OCI-M2 (cell line): Measurements from ENCODE around the gene LEFTY1.
A peak's percentile ranks its signal among the peaks of the same experiment; 100 is the strongest.
"Not testable (repeated sequence)": the region's sequence is repeated elsewhere in the genome, so short reads cannot be mapped to it uniquely, and the experiment has no call there.

Experiments
- DNase-seq: peaks from one replicate; lab custom pipeline; 2025; ENCODE audit not compliant: unreplicated experiment; lab: John Stamatoyannopoulos, UW

Gene LEFTY1

DNA sequence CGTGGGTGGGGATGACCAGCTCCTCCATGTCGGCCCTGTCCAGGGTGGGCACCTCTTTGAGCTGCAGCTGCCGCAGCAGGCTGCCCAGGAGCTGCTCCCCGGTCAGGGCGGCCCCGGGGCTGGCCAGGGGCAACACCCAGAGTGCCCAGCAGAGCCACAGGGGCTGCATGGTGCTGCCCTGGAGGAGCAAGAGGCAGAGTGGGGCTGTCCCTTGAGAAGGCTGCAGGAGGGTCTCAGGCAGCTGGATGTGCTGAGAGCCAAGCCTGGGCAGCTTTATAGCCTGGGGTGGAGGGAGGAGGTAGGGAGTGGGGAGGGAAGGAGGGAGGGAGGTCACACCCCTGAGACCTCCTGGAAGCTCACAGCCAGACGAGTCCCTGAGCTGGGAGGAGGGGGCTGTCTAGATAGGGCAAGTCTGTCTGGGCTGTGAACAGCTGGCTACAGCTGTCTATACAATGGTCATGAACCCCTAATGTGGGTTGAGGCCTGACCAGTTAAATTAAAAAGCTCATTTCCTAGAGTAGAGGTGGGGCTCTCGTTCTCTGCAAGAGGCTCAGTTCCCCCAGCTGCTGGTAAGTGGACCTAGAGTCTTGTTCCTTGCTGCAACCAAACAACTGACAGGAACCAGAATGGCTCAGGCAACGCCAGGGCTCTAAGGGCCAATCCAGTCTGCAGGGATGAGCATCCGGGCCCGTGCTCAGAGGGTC is at the start of gene LEFTY1:
TSS of gene LEFTY1 (minus strand) at position 249 of the 704 bp plus-strand sequence. CDS start at position 169, 80 bp downstream.
- DNase-seq = no peak

DNA sequence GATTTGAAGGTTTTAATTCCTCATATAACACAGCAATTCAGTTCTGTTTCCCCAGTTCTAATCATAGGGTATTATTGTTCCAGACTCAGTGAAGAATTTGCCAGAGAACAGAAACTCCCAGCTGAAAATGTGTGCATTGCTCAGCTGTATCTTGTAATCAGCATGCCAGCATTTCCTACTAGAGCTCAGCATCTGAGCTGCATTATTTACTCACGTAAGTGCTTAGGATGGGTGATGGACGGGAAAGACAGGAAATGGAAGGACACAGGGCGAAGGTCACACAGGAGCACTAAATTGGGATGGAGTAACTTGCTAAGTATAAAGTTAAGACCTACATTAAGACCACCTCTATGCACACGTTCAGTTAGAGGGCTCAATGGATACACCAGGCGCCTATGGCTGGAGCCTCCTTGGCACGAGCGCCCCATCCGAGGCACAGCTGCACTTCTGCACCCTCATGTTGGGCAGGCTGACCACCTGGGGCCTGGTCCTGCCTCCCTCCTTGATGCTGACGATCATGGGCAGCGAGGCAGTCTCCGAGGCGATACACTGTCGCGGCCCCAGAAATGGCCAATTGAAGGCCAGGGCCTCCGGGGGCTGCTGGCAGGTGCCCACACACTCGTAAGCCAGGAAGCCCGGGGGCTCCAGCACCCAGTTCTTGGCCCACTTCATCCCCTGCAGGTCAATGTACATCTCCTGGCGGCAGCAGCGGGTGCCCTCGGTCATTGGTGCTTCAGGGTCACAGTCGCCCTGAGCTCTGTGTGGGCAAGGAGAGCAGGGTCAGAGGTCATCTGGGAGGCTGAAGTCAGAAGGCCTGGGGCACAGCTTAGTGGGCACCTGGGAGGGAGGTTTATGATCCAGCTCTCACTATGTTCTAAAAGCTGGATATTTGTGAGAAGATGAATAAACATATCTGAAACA is 48.4 kb upstream of the LEFTY1 start:
- DNase-seq = no peak

GRCh38 chr1:225936523-225936922 is 47.6 kb upstream of the LEFTY1 start:
- DNase-seq = no peak

- DNase-seq = not testable (repeated sequence)
Measured at GRCh38 chr1:225936086-225936485, 47.1 kb upstream of the LEFTY1 start.

DNA sequence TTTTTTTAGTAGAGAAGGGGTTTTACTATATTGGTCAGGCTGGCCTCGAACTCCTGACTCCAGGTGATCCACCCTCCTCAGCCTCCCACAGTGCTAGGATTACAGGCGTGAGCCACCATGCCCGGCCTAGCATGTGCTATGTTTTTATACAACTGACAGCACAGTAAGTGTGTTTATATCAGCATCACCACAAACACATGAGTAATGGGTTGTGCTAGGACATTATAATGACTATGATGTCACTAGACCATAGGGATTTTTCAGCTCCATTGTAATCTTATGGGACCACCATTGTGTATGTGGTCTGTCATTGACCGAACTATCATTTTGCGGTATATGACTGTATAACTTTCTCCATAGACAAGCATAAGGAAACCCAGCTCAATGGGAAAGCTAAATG is 45.8 kb upstream of the LEFTY1 start:
- no peak for DNase-seq

DNA sequence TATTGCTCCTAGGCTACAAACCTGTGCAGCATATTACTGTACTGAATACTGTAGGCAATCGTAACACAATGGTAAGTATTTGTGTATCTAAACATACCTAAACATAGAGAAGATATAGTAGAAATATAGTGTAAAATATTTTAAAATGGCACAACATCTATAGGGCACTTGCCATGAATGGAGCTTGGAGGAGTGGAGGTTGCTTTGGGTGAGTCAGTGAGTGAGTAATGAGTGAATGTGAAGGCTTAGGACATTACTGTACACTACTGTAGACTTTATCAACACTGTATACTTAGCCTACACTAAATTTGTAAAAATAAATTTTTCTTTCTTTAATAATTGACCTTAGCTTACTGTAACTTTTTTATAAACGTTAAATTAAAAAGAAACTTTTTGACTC is 44.1 kb upstream of the LEFTY1 start:
- no peak for DNase-seq

DNA sequence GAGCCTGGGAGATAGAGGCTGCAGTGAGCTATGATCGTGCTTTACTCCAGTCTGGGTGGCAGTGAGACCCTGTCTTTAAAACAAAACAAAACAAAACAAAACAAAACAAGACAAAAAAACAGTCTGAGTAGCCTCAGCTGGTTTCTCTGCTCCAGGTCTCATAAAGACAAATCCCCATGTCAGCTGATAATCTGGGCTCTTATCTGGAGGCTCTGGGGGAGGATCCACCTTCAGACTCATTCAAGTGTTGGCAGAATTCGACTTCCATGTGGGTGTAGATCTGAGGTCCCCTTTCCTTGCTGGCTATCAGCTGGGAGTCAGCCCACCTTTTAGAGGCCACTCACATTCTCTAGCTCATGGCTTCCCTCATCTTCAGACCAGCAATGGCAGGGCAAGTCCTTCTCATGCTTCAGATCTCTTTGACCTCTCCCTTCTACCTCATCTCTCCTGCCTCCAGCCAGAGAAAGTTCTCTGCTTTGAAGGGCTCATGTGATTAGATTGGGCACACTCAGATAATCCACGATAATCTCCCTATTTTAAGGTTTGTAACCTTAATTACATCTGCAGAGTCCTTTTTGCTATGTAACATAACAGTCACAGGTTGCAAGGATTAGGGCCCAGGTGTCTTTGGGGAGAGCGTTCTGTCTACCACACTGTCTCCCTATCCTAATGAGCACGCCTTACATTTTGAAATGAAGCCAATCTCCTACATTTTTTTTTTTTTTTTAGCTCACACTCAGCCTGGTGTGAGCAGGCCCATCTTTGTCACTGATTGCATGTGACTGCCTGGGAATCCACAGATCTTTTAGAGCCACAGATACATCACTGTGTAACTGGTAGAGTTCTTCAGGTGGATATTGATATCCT is 42.6 kb upstream of the LEFTY1 start:
- no peak for DNase-seq

GRCh38 chr1:225930566-225930965 is 41.6 kb upstream of the LEFTY1 start:
- DNase-seq = no peak

- DNase-seq = not testable (repeated sequence)
Measured at GRCh38 chr1:225929462-225929861, 40.5 kb upstream of the LEFTY1 start.

DNA sequence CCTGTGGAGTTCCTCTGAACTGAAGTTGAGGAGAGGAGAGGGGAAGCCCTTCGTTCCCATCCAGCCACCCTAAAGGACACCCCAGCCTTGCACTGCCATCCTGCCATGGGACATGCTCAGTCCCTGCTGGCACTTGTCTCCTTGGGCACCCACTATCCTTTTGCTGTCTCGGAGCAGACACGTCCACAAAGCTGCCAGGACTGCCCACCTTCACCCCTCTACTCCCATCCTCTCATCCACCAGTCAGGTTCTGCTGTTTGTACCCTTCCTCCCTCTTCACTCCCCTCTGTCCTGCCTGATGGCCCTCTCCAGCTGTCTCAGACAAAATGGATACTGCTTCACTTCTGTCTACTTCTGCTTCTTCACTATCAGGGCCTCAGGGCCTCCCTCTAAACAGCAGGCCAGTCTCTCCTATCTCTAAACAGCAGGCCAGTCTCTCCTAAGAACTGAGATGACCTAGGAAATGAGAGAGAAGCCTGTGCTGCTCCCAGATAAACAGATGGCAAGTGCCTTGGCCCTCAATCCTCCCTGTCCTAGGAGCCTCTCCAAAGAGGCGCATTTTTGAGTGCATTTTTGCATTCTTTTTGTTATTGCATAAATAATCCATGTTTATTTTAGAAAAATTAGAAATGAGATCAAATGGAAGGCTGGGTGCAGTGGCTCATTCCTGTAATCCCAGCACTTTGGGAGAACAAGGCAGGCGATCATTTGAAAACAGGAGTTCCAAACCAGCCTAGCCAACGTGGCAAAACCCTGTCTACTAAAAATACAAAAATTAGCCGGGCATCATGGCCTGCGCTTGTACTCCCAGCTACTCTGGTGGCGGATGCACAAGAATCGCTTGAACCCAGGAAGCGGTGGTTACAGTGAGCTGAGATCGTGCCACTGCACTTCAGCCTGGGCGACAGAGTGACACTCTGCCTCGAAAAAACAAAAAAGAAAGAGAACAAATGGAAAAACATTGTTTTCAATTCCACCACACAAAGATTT is 39.5 kb upstream of the LEFTY1 start:
- peak; percentile 48 for DNase-seq

- DNase-seq = no peak
Measured at GRCh38 chr1:225926551-225927113, 37.7 kb upstream of the LEFTY1 start.

GRCh38 chr1:225923692-225924555 is 35.0 kb upstream of the LEFTY1 start, which contains the start of gene PYCR2:
PYCR2 (minus strand) TSS chr1:225924250; CDS start chr1:225924110, 140 bp downstream.
- peak; percentile 77 for DNase-seq

DNA sequence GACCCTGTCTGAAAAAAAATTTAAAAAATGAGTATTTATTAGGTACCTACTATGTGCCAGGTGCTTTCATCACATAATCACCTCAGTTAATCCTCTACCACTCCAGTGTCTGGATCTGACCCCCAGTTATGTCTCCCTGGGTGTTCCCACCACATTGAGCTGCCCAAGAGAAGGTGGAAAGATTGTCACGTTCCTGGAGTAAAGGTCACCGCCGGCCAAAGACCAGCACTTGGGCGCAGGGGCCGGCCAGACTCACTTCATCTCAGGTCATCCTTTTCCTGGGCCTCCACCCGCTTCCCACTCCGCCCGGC is 34.4 kb upstream of the LEFTY1 start:
- no peak for DNase-seq

DNA sequence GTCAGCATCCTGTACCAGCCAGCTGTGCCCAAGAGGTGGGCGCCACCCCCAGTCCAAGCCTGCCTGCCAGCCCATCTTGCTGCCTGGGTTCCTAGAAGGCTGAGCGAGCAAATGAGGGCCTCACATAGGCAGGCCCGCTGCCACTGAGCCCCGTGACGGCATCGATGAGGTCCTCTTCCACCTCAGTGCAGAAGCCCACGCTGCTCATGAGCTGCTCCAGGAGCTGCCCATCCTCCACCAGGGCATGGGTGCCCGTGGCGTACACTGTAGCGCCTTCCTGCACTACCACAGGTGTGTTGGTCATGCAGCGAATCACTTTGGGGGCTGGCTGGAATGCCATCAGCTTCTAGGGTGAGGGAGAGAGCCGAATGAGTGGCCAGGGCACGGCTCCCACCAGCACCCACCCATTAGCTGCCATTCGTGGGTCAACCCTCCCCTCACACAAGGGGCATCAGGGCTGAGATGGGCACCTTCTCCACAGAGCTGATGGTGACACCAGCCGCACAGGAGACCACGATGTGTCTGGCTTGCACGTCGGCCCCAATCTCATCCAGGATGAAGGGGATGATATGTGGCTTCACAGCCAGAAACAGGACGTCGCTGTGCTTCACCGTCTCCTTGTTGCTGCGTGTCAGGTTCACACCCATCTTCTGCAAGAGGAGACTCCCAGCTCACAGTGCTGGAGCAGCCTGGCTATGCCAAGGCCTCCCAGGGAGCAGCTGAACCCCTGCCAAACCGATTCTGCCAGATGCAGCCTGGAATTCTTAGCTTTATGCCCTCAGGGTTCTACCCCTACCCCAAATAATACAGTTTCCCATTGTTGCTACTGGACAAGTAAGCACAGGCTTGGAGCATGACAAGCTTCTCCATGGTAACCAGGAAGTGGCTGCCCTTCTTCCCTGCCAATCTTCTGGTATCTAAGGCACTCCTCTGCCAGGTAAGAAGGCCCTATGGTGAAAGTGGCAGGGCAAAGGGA is 33.1 kb upstream of the LEFTY1 start:
- no peak for DNase-seq

DNA sequence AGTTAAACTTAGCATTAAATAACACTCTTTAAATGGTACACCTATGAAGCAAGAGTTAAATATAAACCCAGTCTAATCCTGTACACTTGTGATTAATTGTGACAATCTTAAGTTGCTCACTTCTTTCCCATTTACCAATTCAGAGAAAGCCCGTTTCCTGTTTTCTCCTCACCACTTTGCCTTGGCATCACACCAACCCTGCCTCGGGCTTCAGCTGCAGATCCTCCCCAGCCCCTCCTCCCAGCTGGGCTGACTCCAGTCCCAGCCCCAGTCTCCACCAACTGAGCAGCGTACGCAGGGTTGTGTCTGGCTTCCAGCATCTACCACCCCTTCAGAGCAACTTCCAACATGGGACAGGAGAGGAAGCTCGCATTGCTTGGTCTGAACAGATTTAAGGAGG is 31.0 kb upstream of the LEFTY1 start:
- DNase-seq = no peak

DNA sequence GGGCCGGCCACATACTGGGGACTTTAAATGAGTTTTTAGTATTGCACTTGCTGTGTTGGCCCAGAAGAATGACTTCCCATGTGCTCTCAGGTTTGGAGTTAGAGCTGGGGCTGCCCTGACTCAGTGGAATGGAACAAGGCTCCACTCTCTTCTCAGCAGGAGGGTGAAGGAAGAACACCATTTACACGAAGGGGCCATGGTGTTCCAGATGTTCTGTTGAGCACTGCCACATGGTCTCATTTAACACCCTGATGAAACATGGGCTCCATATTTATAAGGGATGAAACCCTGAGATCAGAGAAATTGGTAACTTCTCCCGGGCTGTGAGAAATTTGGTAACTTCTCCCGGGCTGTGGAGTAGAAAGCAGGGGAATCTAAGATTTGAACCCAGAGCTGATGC is 29.3 kb upstream of the LEFTY1 start:
- no peak for DNase-seq

DNA sequence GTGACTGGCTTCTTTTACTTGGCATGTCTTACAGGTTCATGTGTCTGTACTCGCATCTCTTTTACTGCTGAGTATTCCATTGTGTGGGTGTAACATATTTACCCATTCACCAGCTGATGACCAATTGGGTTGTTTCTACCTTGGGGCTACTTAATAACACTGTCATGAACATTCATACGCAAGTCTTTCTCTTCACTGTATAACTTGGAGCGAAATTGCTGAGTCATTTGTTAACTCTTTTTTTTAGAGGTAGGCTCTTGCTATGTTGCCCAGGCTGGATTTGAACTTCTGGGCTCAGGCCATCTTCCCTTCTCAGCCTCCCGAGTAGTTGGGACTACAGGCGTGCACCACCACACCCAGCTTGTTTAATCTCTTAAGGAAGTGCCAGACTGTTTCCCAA is 28.6 kb upstream of the LEFTY1 start:
- DNase-seq = no peak

DNA sequence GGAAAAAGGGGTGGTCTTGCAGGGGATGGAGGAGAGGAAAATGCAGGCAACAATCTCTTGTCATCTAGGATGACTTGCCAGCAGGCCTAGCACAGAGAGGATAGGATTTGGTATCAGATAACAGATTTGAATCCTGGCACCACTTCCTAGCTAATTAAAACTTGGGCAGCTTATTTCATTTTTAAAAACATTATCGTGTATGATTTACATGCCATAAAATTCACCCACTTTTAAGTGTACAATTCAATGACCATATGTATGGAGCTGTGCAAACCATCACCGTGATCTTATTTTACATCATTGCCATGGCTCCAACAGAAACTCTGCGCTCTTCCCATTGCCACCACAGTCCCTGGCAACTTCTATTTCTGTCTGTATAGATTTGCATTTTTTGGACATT is 28.2 kb upstream of the LEFTY1 start:
- DNase-seq = no peak
